Endothelial cell (in vitro differentiated cells): ENCODE results near the gene RPS5. TPM values are rescaled to one million over a fixed set of nuclear protein-coding genes. Genes with fewer than 3 reads are reported as not detected.
"Not testable (repeated sequence)": the region's sequence is repeated elsewhere in the genome, so short reads cannot be mapped to it uniquely, and the experiment has no call there.

Experiments
- DNase-seq: peaks from one replicate; pipeline ENCODE4 v3.0.0; 2021; ENCODE audit warnings: low spot score
- H3K27ac Mint-ChIP-seq: one replicate; pipeline ENCODE4 v1.8.0; 2021; ENCODE audit warnings: mixed read lengths, inconsistent platforms; ENCODE audit not compliant: unreplicated experiment
- H3K27me3 Mint-ChIP-seq: one replicate; pipeline ENCODE4 v1.8.0; 2021; ENCODE audit warnings: mild to moderate bottlenecking, moderate library complexity, mixed read lengths, inconsistent platforms; ENCODE audit not compliant: unreplicated experiment
- H3K36me3 Mint-ChIP-seq: one replicate; pipeline ENCODE4 v1.8.0; 2021; ENCODE audit warnings: mild to moderate bottlenecking, low read depth, mixed read lengths, inconsistent platforms; ENCODE audit not compliant: unreplicated experiment
- H3K4me1 Mint-ChIP-seq: one replicate; pipeline ENCODE4 v1.8.0; 2021; ENCODE audit warnings: mild to moderate bottlenecking, mixed read lengths, inconsistent platforms; ENCODE audit not compliant: unreplicated experiment
- H3K4me3 Mint-ChIP-seq: one replicate; pipeline ENCODE4 v1.8.0; 2021; ENCODE audit warnings: mild to moderate bottlenecking, mixed read lengths, inconsistent platforms; ENCODE audit not compliant: unreplicated experiment
- H3K9me3 Mint-ChIP-seq: one replicate; pipeline ENCODE4 v1.8.0; 2021; ENCODE audit warnings: mixed read lengths, inconsistent platforms; ENCODE audit not compliant: unreplicated experiment
- CTCF ChIP-seq: fragments of 200-600 bp; sonication (generic); IDR thresholded peaks from one replicate; pipeline ENCODE4 v1.5.0; 2021; ENCODE audit warnings: antibody characterized with exemption; ENCODE audit not compliant: unreplicated experiment
- total RNA-seq: library from RNA; stranded (reverse); fragmentation: NEBNext Ultra II Directional; extraction: Animal tissue kit (Norgen Biotek cat#: 25700); gene quantifications from one replicate; pipeline ENCODE4 v1.2.1, GENCODE V29; 2021; ENCODE audit not compliant: unreplicated experiment

The RPS5 gene
- total RNA-seq, 1 donor from 2014 or later = 1,047 TPM

- Mint-ChIP-seq H3K36me3 (peaks cover 5% of the 10 kb centered on the region), H3K9me3 (no peaks in the 10 kb centered on the region), H3K4me3 (peak overlapping the region; percentile 37), H3K27me3 (peaks cover 6% of the 10 kb centered on the region), H3K27ac (no peak overlapping the region), H3K4me1 (peaks cover 4% of the 10 kb centered on the region)
- DNase-seq = no peak
- TF ChIP-seq CTCF = no peak
These were observed 14.9 kb downstream of the RPS5 start for GRCh38 chr19:58401840-58402421.

GRCh38 chr19:58403920-58404478, 16.9 kb downstream of the RPS5 start:
- not testable (repeated sequence) for H3K27me3 Mint-ChIP-seq, H3K36me3 Mint-ChIP-seq, H3K9me3 Mint-ChIP-seq, H3K4me3 Mint-ChIP-seq, H3K27ac Mint-ChIP-seq, DNase-seq
- peaks cover 12% of the 10 kb centered on the region for H3K4me1 Mint-ChIP-seq

DNA sequence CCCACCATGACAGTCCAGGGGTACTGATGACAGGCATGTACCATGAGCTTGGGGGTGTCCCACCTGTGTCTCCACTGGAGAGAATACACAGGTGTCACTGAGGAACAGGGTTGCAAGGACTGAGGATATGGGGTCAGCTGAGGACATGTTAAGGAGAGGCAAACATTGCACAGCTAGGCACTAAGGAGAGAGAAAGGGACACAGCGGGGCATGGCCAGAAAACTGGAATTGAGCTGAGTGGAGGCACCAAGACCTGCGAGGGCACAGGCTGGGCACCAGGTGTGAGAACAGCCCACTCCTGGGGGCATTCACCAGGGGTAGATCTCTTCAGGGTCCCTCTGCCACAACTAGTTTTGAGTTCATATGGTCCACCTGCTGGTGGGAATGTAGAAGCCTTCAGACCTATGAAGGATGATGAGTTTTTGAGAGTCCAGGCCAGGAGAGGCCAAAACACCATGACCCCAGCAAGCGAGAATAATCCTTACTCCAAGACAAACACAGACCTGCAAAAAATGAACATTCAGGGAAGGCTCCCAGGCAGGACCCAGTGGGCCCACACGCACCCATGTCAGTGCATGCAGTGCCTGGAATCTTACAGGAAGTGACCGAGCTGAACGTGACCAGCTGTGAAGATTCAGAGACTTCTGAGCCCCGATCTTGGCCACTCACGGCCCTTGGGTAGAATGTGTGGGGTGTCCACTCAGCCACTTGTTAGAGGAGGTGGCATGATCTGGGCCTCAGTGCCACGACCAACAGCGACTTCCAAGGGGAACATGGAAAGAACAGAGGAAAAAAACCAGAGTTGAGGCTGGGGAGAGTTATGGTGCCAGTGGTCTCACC, 20.0 kb downstream of the RPS5 start:
- H3K9me3 Mint-ChIP-seq = no peaks in the 10 kb centered on the region
- H3K27ac Mint-ChIP-seq = peak overlapping the region; percentile 20
- peaks cover 15% of the 10 kb centered on the region for H3K4me1 Mint-ChIP-seq
- H3K36me3 Mint-ChIP-seq = peaks cover 12% of the 10 kb centered on the region
- peak; percentile 39 for TF ChIP-seq CTCF
- peak overlapping the region; percentile 95 for H3K4me3 Mint-ChIP-seq
- DNase-seq = no peak
- peaks cover 17% of the 10 kb centered on the region for H3K27me3 Mint-ChIP-seq

GRCh38 chr19:58407658-58408151, 20.6 kb downstream of the RPS5 start:
- Mint-ChIP-seq H3K27ac (no peak overlapping the region), H3K4me1 (peaks cover 15% of the 10 kb centered on the region), H3K27me3 (peaks cover 17% of the 10 kb centered on the region), H3K9me3 (no peaks in the 10 kb centered on the region), H3K4me3 (peak overlapping the region; percentile 95), H3K36me3 (peaks cover 12% of the 10 kb centered on the region)
- no peak for TF ChIP-seq CTCF
- no peak for DNase-seq

GRCh38 chr19:58408152-58409009, 21.3 kb downstream of the RPS5 start, which contains the start of gene ZNF584:
Gene ZNF584, plus strand, starts transcription at chr19:58408649. Its CDS starts 499 bp downstream, at chr19:58409148.
- Mint-ChIP-seq H3K36me3 (peaks cover 12% of the 10 kb centered on the region), H3K27ac (peak within 1 kb of the TSS; percentile 84), H3K4me1 (peaks cover 15% of the 10 kb centered on the region), H3K4me3 (peak within 1 kb of the TSS; percentile 95), H3K27me3 (peaks cover 17% of the 10 kb centered on the region), H3K9me3 (no peaks in the 10 kb centered on the region)
- DNase-seq = peak; percentile 94
- TF ChIP-seq CTCF = no peak
